ENCODE results near the gene CARHSP1.

GRCh38 chr16:8855972-8856371, 12.8 kb downstream of the CARHSP1 start:
- TF ChIP-seq CTCF (IDR thresholded peaks at IDR 0.05) = no peak
- no peak for TF ChIP-seq POLR2A (IDR thresholded peaks at IDR 0.05)
